Omental fat pad (tissue), 4 donors: ENCODE measurements around the gene SCAPER. TPM values are rescaled to one million over a fixed set of nuclear protein-coding genes. Genes with fewer than 3 reads are reported as not detected.

Experiments
- ATAC-seq: fragments of 150-250 bp; one replicate; pipeline ENCODE4 v1.9.1; 2016; ENCODE audit warnings: mild to moderate bottlenecking, moderate library complexity; ENCODE audit not compliant: low FRiP score
- DNase-seq: peaks from one replicate; pipeline ENCODE4 v3.0.0-alpha.2; 2019; ENCODE audit warnings: low spot score
- total RNA-seq, 4 donors: library from RNA; depleted of rRNA; stranded (reverse); fragments of >200 nt; gene quantifications; one replicate each; pipeline ENCODE4 v1.1.0, GENCODE V29; 2016
- TF ChIP-seq, protein P1 (sequence below), 3 donors: fragments of 450-650 bp; IDR thresholded peaks; one replicate each; pipeline ENCODE4 v1.5.1; 2016 to 2017; ENCODE audit warnings: antibody characterized with exemption in 3 of 3, mild to moderate bottlenecking in 3 of 3, moderate library complexity in 2 of 3

Gene SCAPER
- total RNA-seq, 4 donors from 2014 or later: 11.2 to 33.4 (median 22.6) TPM

DNA sequence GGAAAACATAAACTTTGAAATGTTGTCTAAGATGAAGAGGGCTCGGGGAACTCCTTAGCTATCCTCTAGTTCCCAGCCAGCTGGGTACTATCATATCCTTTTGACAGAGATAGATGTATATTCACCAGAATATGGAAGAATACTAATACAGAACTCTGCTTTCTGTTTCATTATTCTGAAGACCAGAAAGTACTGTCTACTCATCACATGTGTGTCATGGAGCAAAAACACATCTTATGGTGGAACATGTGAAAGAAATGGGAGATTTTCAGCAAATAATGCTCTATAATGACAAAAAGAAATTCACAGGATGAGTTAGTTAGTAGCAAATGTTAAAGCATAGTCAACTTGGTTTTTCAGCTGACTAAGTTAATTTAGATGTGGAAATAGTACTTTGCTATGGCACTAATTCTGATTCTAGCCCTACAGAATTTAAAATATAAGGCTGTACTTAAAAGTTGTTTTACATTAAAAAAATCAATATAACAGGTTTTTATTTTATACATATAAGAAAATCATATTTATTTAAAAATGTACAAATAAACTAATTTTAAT is 552.0 kb downstream of the SCAPER start:
- DNase-seq (no peak), ATAC-seq (no peak)
- TF ChIP-seq, protein P1, sequence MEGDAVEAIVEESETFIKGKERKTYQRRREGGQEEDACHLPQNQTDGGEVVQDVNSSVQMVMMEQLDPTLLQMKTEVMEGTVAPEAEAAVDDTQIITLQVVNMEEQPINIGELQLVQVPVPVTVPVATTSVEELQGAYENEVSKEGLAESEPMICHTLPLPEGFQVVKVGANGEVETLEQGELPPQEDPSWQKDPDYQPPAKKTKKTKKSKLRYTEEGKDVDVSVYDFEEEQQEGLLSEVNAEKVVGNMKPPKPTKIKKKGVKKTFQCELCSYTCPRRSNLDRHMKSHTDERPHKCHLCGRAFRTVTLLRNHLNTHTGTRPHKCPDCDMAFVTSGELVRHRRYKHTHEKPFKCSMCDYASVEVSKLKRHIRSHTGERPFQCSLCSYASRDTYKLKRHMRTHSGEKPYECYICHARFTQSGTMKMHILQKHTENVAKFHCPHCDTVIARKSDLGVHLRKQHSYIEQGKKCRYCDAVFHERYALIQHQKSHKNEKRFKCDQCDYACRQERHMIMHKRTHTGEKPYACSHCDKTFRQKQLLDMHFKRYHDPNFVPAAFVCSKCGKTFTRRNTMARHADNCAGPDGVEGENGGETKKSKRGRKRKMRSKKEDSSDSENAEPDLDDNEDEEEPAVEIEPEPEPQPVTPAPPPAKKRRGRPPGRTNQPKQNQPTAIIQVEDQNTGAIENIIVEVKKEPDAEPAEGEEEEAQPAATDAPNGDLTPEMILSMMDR (IDR thresholded peaks at IDR 0.05): no peak

DNA sequence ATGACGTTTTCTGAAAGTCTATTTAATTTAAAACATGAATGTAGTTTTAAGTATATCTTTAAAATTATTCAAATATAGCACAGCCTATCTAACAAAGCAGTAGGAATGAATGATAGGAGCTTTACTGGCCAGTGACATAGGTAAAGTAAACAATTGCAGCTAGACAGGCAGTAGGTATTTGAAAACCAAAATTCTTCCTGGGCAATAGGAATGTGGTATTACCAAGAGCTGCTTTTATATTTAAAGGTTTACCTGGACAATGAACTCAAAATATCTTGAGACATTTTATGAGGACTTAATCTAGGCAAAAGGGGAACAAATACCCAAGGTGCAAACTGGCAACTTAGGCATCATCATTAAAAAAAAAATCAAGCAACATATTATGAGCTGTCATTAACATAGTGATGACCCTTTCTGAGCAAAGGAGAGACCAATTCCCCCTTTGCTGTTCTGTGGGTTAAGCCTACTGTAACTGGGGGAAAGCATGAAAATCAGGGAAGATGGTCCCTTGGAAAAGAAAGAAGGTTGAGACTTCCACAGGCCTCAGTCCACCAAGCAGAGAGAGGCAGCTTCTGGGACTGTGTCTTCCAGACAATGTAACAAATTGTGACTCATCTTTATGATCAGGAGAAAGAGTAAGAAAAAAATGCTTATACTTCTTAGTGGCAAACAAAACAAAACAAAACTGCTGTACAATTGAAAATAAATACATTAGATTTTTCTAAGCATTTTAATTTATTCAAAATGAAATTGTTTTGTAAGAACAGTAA is 555.7 kb downstream of the SCAPER start:
- ATAC-seq (no peak), DNase-seq (no peak)
- TF ChIP-seq, protein P1 (IDR thresholded peaks at IDR 0.05): no peak

DNA sequence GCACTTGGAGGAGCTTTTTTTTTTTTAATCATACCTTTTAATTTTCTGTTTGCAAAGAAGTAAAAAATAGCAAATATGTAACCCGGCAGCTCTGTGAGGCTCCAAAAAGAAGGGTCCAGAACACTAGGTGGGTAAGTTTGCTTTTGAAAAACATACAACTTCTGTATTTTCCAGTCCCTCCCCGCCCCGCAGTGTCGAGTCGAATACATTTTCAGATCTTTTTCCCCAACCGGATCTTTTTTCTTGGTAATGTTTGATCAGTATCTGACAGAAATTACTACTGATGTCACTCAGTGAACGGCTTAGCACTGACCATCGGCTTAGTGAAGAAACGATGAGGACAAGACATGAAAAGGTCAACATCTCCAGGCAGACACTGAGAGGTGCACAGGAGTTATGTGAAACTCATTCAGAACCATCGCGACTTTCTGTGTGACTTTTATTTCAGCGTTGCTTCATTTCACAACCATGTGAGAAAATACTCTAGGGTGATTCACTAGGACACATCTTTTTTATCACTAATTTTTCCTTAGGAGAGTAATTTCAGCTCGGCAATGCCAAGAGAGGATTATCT is 557.6 kb downstream of the SCAPER start:
- ATAC-seq (no peak), DNase-seq (no peak)
- TF ChIP-seq, protein P1 (IDR thresholded peaks at IDR 0.05): no peak

DNA sequence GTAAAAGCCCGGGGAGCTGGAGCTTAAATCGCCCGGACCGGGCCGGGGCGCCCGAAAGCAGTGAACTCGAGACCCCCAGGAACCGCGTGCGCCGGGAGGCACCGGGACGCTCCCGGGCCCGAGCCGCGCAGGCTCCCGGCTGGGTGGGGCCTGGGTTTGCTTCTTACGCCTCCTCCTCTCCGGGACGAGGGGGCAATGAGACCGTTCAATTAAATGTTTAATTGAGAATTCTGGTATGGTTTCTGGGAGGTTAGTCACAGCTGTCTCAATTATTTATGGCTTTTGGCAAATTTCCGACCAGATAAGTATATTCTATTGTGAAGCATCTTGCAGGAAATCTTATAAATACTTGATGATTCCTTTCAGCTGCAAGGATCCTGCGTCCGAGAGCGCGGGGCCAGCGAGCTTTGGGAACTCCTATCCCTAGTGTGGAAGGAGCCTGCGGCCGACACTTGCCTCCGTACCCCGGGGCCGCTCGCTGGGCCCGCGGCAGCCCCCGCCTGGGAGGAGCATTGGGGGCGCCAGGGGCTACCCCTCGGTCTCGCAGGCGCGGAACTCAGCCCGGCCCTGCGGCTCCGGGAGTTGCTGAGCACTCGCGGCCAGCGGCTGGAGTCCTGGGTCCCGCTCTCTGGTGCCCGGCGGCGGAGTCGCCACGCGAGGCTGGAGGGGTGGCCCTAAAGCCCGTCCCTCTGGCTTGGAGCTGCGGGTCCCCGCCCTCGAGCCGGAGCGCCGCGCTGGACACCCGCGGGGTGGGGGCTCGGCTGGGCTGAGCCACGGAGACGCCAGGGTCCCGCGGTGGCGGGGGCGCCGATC is 558.3 kb downstream of the SCAPER start:
- ATAC-seq (peak; percentile 34), DNase-seq (no peak)
- TF ChIP-seq, protein P1 (IDR thresholded peaks at IDR 0.05): no peak

DNA sequence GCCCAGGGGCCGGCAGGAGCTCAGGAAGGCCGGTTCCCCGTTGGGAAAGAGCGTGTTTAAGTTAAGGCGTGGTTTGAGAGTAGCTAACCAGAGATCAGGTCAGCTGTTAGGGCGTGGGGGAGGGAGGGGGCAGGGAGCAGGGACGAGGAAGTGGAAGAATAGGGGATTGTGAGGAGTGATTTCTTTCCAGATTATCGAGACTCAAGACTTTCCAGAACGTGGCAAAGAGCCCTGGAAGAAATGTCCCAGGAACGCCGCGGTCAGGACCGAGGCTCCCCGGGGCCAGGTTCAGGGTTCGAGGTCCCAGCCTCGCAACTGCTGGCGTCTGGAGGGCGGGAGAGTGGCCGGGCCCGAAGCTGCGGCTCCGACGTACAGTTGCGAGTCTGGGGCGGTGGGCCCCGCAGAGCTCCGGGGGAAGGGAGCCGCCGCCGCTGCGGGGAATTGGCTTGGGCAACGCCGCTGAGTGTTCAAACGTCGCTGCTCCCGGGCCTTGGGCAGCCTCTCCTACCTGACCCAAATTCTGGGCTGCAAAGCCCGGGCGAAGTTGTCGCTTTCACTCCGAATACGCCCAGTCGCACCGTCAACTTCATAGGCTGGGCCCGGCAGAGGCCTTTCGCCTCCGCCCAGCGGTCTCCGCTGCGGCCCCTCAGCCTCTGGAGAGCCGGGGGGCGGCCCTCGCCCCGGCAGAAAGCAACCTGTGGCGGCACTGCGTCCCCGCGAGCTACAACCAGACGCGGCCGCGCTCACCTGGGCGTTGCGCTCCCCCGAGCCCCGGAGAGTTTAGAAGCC is 559.1 kb downstream of the SCAPER start:
- peak; percentile 20 for ATAC-seq
- no peak for DNase-seq
- TF ChIP-seq, protein P1 (IDR thresholded peaks at IDR 0.05): no peak

DNA sequence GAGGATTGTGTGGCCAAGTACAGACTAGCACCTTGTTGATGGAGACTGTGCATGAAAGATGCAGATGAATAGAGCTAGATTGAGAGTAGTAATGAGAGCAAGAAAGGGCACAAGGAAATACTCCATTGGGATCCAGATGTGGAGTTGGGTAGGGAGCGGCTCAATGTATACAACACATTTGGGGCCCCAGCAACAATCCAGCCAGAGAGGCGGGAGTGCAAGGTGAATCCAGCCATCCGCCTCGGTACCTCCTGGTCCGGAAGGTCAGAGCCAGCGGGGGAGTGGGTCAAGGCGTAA is 559.6 kb downstream of the SCAPER start:
- TF ChIP-seq, protein P1 (IDR thresholded peaks at IDR 0.05): no peak
- ATAC-seq (no peak), DNase-seq (no peak)
